Measurements from ENCODE around the gene TRABD.

GRCh38 chr22:50199251-50199721 lies 13.6 kb downstream of the TRABD start:
- TF ChIP-seq CTCF (conservative IDR thresholded peaks at IDR 0.05; ENCODE audit: low read length) = no peak
- TF ChIP-seq EZH2phosphoT487 (IDR thresholded peaks at IDR 0.05; ENCODE audit: borderline replicate concordance) = no peak

Measured in Loucy (cell line).